Ishikawa (cell line): ENCODE measurements around the gene FOXC1.

Experiments used
- CEBPB ChIP-seq: IDR thresholded peaks from 2 replicates; pipeline ENCODE4 v1.6.1; 2012
- CREB1 ChIP-seq: IDR thresholded peaks from 2 replicates; pipeline ENCODE4 v1.6.1; 2012; ENCODE audit warnings: low read depth
- EGR1 ChIP-seq: IDR thresholded peaks from 2 replicates; pipeline ENCODE4 v1.6.1; 2012
- EP300 ChIP-seq: IDR thresholded peaks from 2 replicates; pipeline ENCODE4 v1.6.1; 2012; ENCODE audit warnings: borderline replicate concordance
- FOXM1 ChIP-seq: IDR thresholded peaks from 2 replicates; pipeline ENCODE4 v1.6.1; 2012; ENCODE audit warnings: low read depth, borderline replicate concordance
- MAX ChIP-seq: IDR thresholded peaks from 2 replicates; pipeline ENCODE4 v1.6.1; 2012
- NFIC ChIP-seq: IDR thresholded peaks from 2 replicates; pipeline ENCODE4 v1.6.1; 2012
- RAD21 ChIP-seq: IDR thresholded peaks from 2 replicates; pipeline ENCODE4 v1.6.1; 2012; ENCODE audit warnings: low read depth
- REST ChIP-seq: IDR thresholded peaks from 2 replicates; pipeline ENCODE4 v1.6.1; 2012; ENCODE audit warnings: low read depth, mild to moderate bottlenecking
- TAF1 ChIP-seq: IDR thresholded peaks from 2 replicates; pipeline ENCODE4 v1.6.1; 2012; ENCODE audit warnings: low read depth, mild to moderate bottlenecking
- TCF12 ChIP-seq: IDR thresholded peaks from 2 replicates; pipeline ENCODE4 v1.6.1; 2012; ENCODE audit warnings: low read depth
- TEAD4 ChIP-seq: IDR thresholded peaks from 2 replicates; pipeline ENCODE4 v1.6.1; 2012
- USF1 ChIP-seq: IDR thresholded peaks from 2 replicates; pipeline ENCODE4 v1.6.1; 2012
- YY1 ChIP-seq: IDR thresholded peaks from 2 replicates; pipeline ENCODE4 v1.6.1; 2012; ENCODE audit warnings: low read depth
- ZBTB7A ChIP-seq: IDR thresholded peaks from 2 replicates; pipeline ENCODE4 v1.6.1; 2012; ENCODE audit warnings: low read depth

The FOXC1 gene

GRCh38 chr6:1645466-1646185 is 35.9 kb downstream of the FOXC1 start:
- TF ChIP-seq REST = no peak
- TF ChIP-seq RAD21 = no peak
- TF ChIP-seq EGR1 = no peak
- TF ChIP-seq CEBPB = no peak
- no peak for TF ChIP-seq NFIC
- no peak for TF ChIP-seq USF1
- no peak for TF ChIP-seq TEAD4
- TF ChIP-seq TAF1 = no peak
- no peak for TF ChIP-seq TCF12
- no peak for TF ChIP-seq MAX
- no peak for TF ChIP-seq ZBTB7A
- TF ChIP-seq CREB1 = no peak

GRCh38 chr6:1651362-1651761 is 41.6 kb downstream of the FOXC1 start:
- no peak for TF ChIP-seq MAX
- no peak for TF ChIP-seq EP300
- no peak for TF ChIP-seq FOXM1
- TF ChIP-seq ZBTB7A = no peak
- no peak for TF ChIP-seq REST
- no peak for TF ChIP-seq CREB1
- no peak for TF ChIP-seq EGR1
- no peak for TF ChIP-seq USF1
- TF ChIP-seq RAD21 = no peak
- no peak for TF ChIP-seq TEAD4
- TF ChIP-seq NFIC = no peak
- no peak for TF ChIP-seq TCF12
- TF ChIP-seq CEBPB = no peak
- TF ChIP-seq TAF1 = no peak

GRCh38 chr6:1652842-1653241 is 43.1 kb downstream of the FOXC1 start:
- TF ChIP-seq EP300 (no peak), REST (no peak), TAF1 (no peak), TCF12 (no peak), EGR1 (no peak), RAD21 (no peak), MAX (no peak), CREB1 (no peak), YY1 (no peak), FOXM1 (no peak), TEAD4 (no peak), ZBTB7A (no peak), NFIC (no peak), CEBPB (no peak), USF1 (no peak)

- no peak for TF ChIP-seq FOXM1
- no peak for TF ChIP-seq CEBPB
- TF ChIP-seq USF1 = no peak
These were observed 44.3 kb downstream of the FOXC1 start for GRCh38 chr6:1654054-1654453.
